ENCODE results near the gene WBP1.
"Not testable (repeated sequence)": the region's sequence is repeated elsewhere in the genome, so short reads cannot be mapped to it uniquely, and the experiment has no call there.

The WBP1 gene

GRCh38 chr2:74458132-74458937 lies at the start of gene WBP1:
WBP1 (plus strand) TSS chr2:74458438; CDS start chr2:74458603, 165 bp downstream.
- peak; percentile 100 for DNase-seq (ENCODE audit: low spot score)

- DNase-seq (ENCODE audit: low spot score): no peak
Observed at GRCh38 chr2:74413001-74413698, 45.1 kb upstream of the WBP1 start.

GRCh38 chr2:74414441-74414840 lies 43.8 kb upstream of the WBP1 start:
- no peak for DNase-seq (ENCODE audit: low spot score)

- DNase-seq (ENCODE audit: low spot score): no peak
Observed at GRCh38 chr2:74414881-74415761, 43.1 kb upstream of the WBP1 start.

- DNase-seq (ENCODE audit: low spot score): no peak
Observed at GRCh38 chr2:74415762-74416395, 42.4 kb upstream of the WBP1 start.

GRCh38 chr2:74416778-74417177 lies 41.5 kb upstream of the WBP1 start:
- no peak for DNase-seq (ENCODE audit: low spot score)

- no peak for DNase-seq (ENCODE audit: low spot score)
Observed at GRCh38 chr2:74417197-74417596, 41.0 kb upstream of the WBP1 start.

- DNase-seq (ENCODE audit: low spot score): no peak
Observed at GRCh38 chr2:74417763-74418162, 40.5 kb upstream of the WBP1 start.

GRCh38 chr2:74418312-74418711 lies 39.9 kb upstream of the WBP1 start:
- DNase-seq (ENCODE audit: low spot score): no peak

GRCh38 chr2:74419345-74419744 lies 38.9 kb upstream of the WBP1 start:
- DNase-seq (ENCODE audit: low spot score): no peak

GRCh38 chr2:74420006-74420405 lies 38.2 kb upstream of the WBP1 start:
- no peak for DNase-seq (ENCODE audit: low spot score)

- not testable (repeated sequence) for DNase-seq (ENCODE audit: low spot score)
Observed at GRCh38 chr2:74420443-74421103, 37.7 kb upstream of the WBP1 start.

- peak; percentile 95 for DNase-seq (ENCODE audit: low spot score)
Observed at GRCh38 chr2:74421221-74421870, 36.9 kb upstream of the WBP1 start, which contains the start of the genes C2orf81 and WDR54. C2orf81 (minus strand) TSS chr2:74421619; CDS start chr2:74421560, 59 bp downstream. WDR54 (plus strand) TSS chr2:74421730; CDS start chr2:74422154, 424 bp downstream.

GRCh38 chr2:74423231-74424095 lies 34.8 kb upstream of the WBP1 start:
- no peak for DNase-seq (ENCODE audit: low spot score)

GRCh38 chr2:74424139-74424992 lies 33.9 kb upstream of the WBP1 start:
- no peak for DNase-seq (ENCODE audit: low spot score)

- no peak for DNase-seq (ENCODE audit: low spot score)
Observed at GRCh38 chr2:74424995-74425406, 33.2 kb upstream of the WBP1 start.

- no peak for DNase-seq (ENCODE audit: low spot score)
Observed at GRCh38 chr2:74425523-74425922, 32.7 kb upstream of the WBP1 start.

GRCh38 chr2:74426181-74426758 lies 32.0 kb upstream of the WBP1 start:
- DNase-seq (ENCODE audit: low spot score): no peak

All from SW480 (cell line).